Muscle of back (tissue), 11 donors: ENCODE data around the gene DDAH1. TPM values are rescaled to one million over a fixed set of nuclear protein-coding genes. Genes with fewer than 3 reads are reported as not detected.
A peak's percentile ranks its signal among the peaks of the same experiment; 100 is the strongest.

Experiments used
- DNase-seq, 3 donors: peaks; one replicate each; pipeline versions ENCODE4 v3.0.0 to v3.0.0-alpha.2; 2013
- polyA plus RNA-seq, 10 donors: library from polyadenylated mRNA; unstranded; fragments of 120-200 nt; gene quantifications; one replicate each; pipeline ENCODE4 v1.2.1, GENCODE V29; 2013; ENCODE audit not compliant: insufficient read length in 10 of 10

The DDAH1 gene
- polyA plus RNA-seq, 10 donors, result 44.4 to 80.0 (median 57.3) TPM

DNA sequence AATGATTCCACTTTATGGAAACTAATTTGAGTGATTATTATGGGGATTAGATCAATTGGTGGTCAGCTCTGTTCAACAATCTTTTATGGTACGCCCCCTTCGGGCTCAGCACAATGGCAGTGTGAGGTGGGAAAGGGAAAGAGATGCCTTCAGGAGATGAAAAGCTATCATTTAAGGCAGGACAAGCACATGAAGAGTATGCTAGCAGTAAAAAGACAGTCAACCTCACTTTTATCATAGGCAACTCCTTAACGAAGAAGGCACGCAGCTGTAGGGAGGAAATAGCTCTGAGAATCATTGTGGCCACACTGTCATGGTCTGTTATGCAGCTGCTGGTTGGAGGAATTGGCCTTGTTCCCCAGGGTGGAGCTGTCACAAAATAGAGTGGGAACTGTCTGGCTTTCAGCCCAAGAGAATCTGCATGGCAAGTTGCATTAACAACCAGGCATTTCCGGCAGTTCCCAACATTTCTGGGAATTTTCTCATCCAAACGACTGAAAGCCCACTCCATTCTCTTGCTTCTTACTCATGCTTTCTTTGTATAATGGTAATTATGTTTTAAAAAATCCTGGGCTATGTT lies 134.2 kb downstream of the DDAH1 start:
- peak; percentile 75 to 98 (median 86) for DNase-seq

- peak; percentile 56 to 93 (median 75) for DNase-seq
Observed at GRCh38 chr1:85330214-85330631, 134.7 kb downstream of the DDAH1 start.

GRCh38 chr1:85328713-85329397 lies 136.1 kb downstream of the DDAH1 start:
- DNase-seq, result peak in 1 of 3 donors; percentile 93

DNA sequence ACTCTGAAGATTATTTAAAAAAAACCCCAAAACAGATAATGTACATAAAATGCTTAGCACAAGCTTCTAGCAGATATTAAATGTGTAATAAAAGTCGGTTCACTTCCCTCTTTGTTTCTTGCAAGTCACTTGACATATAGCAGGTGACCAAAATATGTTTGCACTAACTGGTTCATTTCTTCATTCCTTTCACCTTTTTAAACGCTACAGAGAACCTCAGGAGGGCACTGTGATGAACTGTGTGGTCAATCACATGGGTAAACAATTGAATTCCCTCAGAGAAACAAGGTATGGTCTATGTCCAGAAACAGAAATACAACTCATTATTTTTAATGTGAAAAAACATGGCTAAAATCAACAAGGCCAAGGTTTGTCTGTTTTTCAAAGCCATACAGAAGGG lies 137.2 kb downstream of the DDAH1 start:
- no peak for DNase-seq

- DNase-seq, result no peak
Observed at GRCh38 chr1:85326851-85327250, 138.1 kb downstream of the DDAH1 start.

GRCh38 chr1:85326336-85326735 lies 138.6 kb downstream of the DDAH1 start:
- no peak for DNase-seq

GRCh38 chr1:85325920-85326319 lies 139.0 kb downstream of the DDAH1 start:
- no peak for DNase-seq

DNA sequence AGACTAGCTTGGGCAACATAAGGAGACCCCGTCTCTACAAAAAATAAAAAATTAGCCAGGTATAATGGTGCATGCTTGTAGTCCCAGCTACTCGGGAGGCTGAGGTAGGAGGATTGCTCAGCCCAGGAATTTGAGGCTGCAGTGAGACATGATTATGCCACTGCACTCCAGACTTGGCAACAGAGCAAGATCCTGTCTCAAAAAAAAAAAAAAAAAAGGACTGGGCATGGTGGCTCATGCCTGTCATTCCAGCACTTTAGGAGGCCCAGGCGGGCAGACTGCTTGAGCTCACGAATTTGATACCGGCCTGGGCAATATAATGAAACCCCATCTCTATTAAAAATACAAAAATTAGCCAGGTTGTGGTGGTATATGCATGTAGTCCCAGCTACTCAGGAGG lies 141.2 kb downstream of the DDAH1 start:
- no peak for DNase-seq

- DNase-seq, result no peak
Observed at GRCh38 chr1:85322655-85323054, 142.3 kb downstream of the DDAH1 start.

DNA sequence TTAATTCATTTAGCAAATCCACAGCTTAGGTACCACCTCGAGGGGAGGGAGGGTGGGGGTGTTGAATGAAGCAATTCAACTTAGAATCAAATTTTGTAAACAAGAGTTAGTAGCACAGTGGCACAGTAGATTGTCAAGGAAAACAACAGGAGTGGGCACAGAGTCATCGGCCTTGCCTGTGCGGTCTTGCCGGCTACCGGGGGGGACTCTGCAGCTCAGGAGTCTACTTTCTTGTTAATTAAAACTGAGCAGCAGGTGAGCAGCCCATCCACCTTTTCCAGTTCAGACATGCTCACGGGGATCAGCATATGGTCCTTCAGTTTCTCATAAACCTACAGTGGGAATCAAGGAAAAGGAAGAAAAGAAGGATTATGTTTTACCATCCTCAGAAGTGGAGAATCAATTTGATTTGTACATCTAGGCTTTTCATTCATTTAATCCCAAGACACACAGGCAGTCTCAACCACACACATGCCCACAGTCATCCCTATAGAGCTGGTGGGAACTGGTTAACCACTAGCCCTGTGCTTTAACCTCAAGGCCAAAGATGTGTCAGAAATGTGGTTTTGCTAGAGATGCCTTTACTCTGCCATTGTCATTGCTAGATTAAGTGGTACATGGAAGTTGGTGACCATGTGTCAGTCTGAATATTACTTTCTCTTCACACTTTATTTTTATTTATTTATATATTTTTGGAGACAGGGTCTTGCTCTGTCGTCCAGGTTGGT lies 143.6 kb downstream of the DDAH1 start:
- no peak for DNase-seq

DNA sequence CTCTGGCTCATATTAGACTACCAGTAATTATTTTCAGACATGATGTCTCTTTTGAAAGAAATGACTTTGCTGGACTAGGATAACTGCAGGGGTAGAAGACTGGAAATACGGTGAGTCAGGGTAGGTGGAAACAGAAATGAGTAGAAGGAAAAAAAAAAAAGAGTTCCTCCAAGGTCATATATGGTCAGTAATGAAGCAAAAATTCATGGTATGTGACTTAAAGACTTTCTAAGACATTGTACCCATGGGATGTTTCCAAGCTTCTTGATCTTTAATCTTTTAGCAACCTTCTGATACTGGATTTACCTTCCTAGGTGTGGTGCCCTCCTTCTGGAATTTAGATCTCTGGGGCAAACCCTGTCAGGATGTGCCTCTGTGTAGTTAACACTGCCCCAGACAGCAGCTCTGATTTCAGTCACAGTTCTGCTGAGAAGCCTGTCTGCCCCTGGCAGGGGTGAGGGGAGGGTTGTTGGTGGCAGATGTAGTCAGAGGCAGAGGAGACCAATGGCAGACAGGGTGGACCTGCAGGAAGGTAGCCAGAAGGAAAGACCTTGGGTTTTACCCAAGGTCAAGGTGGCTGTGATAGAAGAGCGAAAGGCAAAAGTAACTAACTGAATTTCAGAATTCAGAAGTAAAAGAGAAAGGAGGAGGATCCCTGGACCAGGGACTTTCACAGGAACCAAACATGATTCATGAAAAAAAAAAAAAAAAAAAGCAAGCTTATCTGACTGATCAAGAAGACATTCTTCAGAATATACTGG lies 144.4 kb downstream of the DDAH1 start:
- DNase-seq, result peak in 1 of 3 donors; percentile 52

DNA sequence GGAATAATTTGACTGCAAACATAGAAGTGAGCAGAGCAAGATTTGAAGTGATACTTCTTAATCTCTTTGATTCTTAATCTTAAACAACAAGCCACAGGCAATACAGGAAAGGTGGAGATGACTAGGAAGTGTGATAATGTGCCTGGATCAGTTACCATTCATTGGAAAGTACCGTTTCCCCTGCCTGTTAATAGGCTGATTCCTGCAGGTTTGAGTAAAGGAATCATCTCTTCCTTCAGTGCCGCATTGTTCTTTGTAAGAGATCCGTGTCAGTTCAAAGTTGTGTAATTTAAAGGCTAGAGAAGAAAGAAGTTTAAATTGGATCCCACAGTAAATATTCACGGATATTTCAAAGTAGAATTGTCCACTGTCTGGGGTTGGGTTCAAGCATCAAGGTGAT lies 145.0 kb downstream of the DDAH1 start:
- no peak for DNase-seq

GRCh38 chr1:85319491-85319890 lies 145.5 kb downstream of the DDAH1 start:
- no peak for DNase-seq

- no peak for DNase-seq
Observed at GRCh38 chr1:85318217-85318616, 146.7 kb downstream of the DDAH1 start.

DNA sequence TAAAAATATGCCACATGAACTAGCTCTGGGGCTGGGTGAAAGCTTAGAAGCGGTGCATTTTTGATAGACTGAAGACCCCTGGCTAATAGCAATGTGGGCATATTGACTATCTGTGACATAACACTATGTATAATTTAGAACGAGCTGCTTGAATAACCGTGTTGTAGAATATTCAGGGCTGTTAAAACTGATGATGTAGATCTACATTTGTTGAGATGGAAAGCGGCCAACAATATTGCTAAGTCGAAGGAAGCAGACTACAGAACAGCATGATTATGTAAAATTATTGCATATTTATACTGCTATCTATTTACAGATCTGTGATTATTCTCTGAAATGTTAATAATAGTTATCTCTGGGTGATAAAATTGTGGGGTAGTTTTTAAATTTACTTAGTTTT lies 147.4 kb downstream of the DDAH1 start:
- DNase-seq, result peak in 1 of 3 donors; percentile 69

DNA sequence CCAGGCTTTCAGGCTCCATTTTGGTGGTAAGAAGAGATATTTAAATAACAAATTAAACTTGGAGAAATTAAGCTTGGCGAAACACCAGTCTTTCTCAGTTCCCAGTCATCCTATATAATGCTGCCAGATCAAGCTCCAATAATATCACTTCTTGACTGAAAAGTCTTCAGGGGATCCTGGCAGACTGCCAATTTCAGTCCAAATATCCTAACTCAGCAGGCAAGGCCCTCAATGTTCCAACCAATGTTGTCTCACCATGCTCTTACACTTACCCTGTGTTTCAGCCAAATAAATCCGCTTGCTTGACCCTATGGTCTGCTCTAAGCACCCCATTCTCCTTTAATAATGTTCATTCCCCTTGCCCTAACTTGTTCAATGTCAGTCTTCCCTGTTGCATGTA lies 148.6 kb downstream of the DDAH1 start:
- DNase-seq, result peak in 1 of 3 donors; percentile 34

GRCh38 chr1:85315789-85316188 lies 149.2 kb downstream of the DDAH1 start:
- DNase-seq, result no peak

DNA sequence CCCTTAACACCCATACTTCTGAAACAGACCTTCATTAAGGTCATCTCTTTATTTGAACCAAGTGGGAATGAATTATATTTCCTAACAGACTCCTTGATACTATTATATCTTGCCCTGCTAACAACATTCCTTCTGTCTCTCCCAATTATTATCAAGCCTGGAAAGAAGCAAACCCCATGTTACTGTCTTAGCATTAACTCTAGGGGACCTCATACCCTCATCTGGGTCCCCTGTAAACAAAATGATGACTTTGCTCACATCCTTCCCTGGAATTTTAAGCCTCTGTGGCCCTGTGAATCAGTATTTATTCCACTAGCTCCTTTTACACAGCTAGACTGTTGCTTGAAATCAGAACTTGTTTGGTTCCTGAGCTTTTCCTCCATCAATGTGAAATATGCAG lies 150.2 kb downstream of the DDAH1 start:
- DNase-seq, result peak in 1 of 3 donors; percentile 33

GRCh38 chr1:85313888-85314696 lies 150.9 kb downstream of the DDAH1 start:
- peak in 2 of 3 donors; percentile 15 to 87 for DNase-seq

GRCh38 chr1:85311818-85312217 lies 153.1 kb downstream of the DDAH1 start:
- DNase-seq, result no peak

- no peak for DNase-seq
Observed at GRCh38 chr1:85308833-85309350, 156.1 kb downstream of the DDAH1 start.
